K562 (cell line): Measurements from ENCODE around the gene MED15. TPM values are rescaled to one million over a fixed set of nuclear protein-coding genes. Genes with fewer than 3 reads are reported as not detected.

Experiments used
- ARNT ChIP-seq, 2 experiments: fragments of 450-650 bp; IDR thresholded peaks; 2 replicates each; pipeline ENCODE4 v1.6.1; 2016; ENCODE audit warnings: mild to moderate bottlenecking in 1 of 2
- CBFB ChIP-seq: sonication (generic); formaldehyde crosslinking; IDR thresholded peaks from 2 replicates; pipeline ENCODE4 v1.4.0; 2020; ENCODE audit warnings: mild to moderate bottlenecking, missing genetic modification reagents
- CTCFL ChIP-seq: IDR thresholded peaks from 2 replicates; pipeline ENCODE4 v1.6.1; 2011; ENCODE audit warnings: borderline replicate concordance, low read depth, mild to moderate bottlenecking, moderate library complexity, low read length; ENCODE audit not compliant: insufficient read depth, poor library complexity, severe bottlenecking
- FOSL1 ChIP-seq: fragments of 200-800 bp; sonication (Bioruptor generic); conservative IDR thresholded peaks from 2 replicates; pipeline ENCODE4 v1.6.1; 2016; ENCODE audit warnings: missing genetic modification characterization, missing compliant biosample characterization
- GMEB1 ChIP-seq: fragments of 250-450 bp; sonication (Bioruptor Pico); IDR thresholded peaks from 2 replicates; pipeline ENCODE4 v1.4.0; 2020; ENCODE audit warnings: mild to moderate bottlenecking
- HMG20A ChIP-seq: fragments of 450-650 bp; formaldehyde crosslinking; conservative IDR thresholded peaks from 2 replicates; pipeline ENCODE4 v1.4.0; 2020; ENCODE audit warnings: mild to moderate bottlenecking, mixed read lengths
- MEF2D ChIP-seq: conservative IDR thresholded peaks from 2 replicates; pipeline ENCODE4 v1.6.1; 2016; ENCODE audit warnings: low read depth, missing genetic modification characterization, missing compliant biosample characterization
- NFE2L1 ChIP-seq: fragments of 450-650 bp; IDR thresholded peaks from 2 replicates; pipeline ENCODE4 v1.6.1; 2016; ENCODE audit warnings: missing genetic modification characterization, low read depth, mild to moderate bottlenecking, missing compliant biosample characterization, moderate library complexity, borderline replicate concordance
- RAD21 ChIP-seq, 2 experiments: fragments of 250-450 bp in 1 of 2; fragments of 450-650 bp in 1 of 2; sonication (Bioruptor Pico) in 1 of 2; formaldehyde crosslinking in 1 of 2; IDR thresholded peaks in 1 of 2; conservative IDR thresholded peaks in 1 of 2; 2 replicates each; pipeline versions ENCODE4 v1.4.0 to v1.8.0; 2020 to 2022; ENCODE audit warnings: mild to moderate bottlenecking in 2 of 2, moderate library complexity in 1 of 2
- RBM22 ChIP-seq: fragments of 200-400 bp; formaldehyde crosslinking; IDR thresholded peaks from 2 replicates; pipeline ENCODE4 v1.6.1; 2018; ENCODE audit warnings: low read length, low read depth; ENCODE audit not compliant: poor library complexity, severe bottlenecking
- RBM25 ChIP-seq: fragments of 200-400 bp; formaldehyde crosslinking; IDR thresholded peaks from 2 replicates; pipeline ENCODE4 v1.6.1; 2018; ENCODE audit warnings: low read length, low read depth, moderate library complexity; ENCODE audit not compliant: severe bottlenecking
- RFX7 ChIP-seq: fragments of 250-450 bp; sonication (Bioruptor Pico); IDR thresholded peaks from 2 replicates; pipeline ENCODE4 v1.5.1; 2021; ENCODE audit warnings: mild to moderate bottlenecking
- SP1 ChIP-seq: sonication (generic); formaldehyde crosslinking; IDR thresholded peaks from 2 replicates; pipeline ENCODE4 v1.8.1; 2022; ENCODE audit warnings: mild to moderate bottlenecking, missing genetic modification reagents
- TAF1 ChIP-seq: IDR thresholded peaks from 2 replicates; pipeline ENCODE4 v1.6.1; 2011; ENCODE audit warnings: mild to moderate bottlenecking, low read length, moderate library complexity; ENCODE audit not compliant: insufficient read depth, control insufficient read depth, severe bottlenecking; ENCODE audit errors: extremely low read depth
- ZKSCAN3 ChIP-seq: fragments of 250-450 bp; sonication (Bioruptor Pico); IDR thresholded peaks from 2 replicates; pipeline ENCODE4 v1.4.0; 2020
- ZNF12 ChIP-seq: sonication (generic); formaldehyde crosslinking; IDR thresholded peaks from 2 replicates; pipeline ENCODE4 v1.4.0; 2020; ENCODE audit warnings: mild to moderate bottlenecking, missing genetic modification reagents
- ZNF184 ChIP-seq: sonication (generic); formaldehyde crosslinking; IDR thresholded peaks from 2 replicates; pipeline ENCODE4 v1.5.0; 2020; ENCODE audit warnings: missing genetic modification reagents
- ZNF239 ChIP-seq: fragments of 250-450 bp; sonication (Bioruptor Pico); IDR thresholded peaks from 2 replicates; pipeline ENCODE4 v1.4.0; 2020; ENCODE audit warnings: mild to moderate bottlenecking
- ZNF280B ChIP-seq: fragments of 250-450 bp; sonication (Bioruptor Pico); IDR thresholded peaks from 2 replicates; pipeline ENCODE4 v1.5.1; 2021; ENCODE audit warnings: mild to moderate bottlenecking
- ZNF354B ChIP-seq: fragments of 250-450 bp; sonication (Bioruptor Pico); IDR thresholded peaks from 2 replicates; pipeline ENCODE4 v1.4.0; 2020
- ZNF696 ChIP-seq: fragments of 250-450 bp; sonication (Bioruptor Pico); conservative IDR thresholded peaks from 2 replicates; pipeline ENCODE4 v1.4.0; 2020; ENCODE audit warnings: mild to moderate bottlenecking, moderate library complexity
- ZNF740 ChIP-seq, 3 experiments: fragments of 200-800 bp in 1 of 3; sonication (Bioruptor generic) in 1 of 3; sonication (generic) in 1 of 3; formaldehyde crosslinking in 1 of 3; IDR thresholded peaks; 2 replicates each; pipeline versions ENCODE4 v1.6.1 to v1.8.0; 2016 to 2022; ENCODE audit warnings: mild to moderate bottlenecking in 2 of 3, missing compliant biosample characterization in 2 of 3, missing genetic modification characterization in 2 of 3, missing genetic modification reagents in 1 of 3
- ZNF764 ChIP-seq: fragments of 250-450 bp; sonication (Bioruptor Pico); IDR thresholded peaks from 2 replicates; pipeline ENCODE4 v1.4.0; 2020; ENCODE audit warnings: low read depth, mild to moderate bottlenecking, moderate library complexity
- polyA plus RNA-seq, 8 experiments: library from polyadenylated mRNA; depleted of rRNA in 4 of 8; stranded (reverse) in 5 of 8; unstranded in 3 of 8; fragments of >200 nt; fragmentation: Nextera tagmentation in 2 of 8; fragmentation: Illumina TruSeq in 1 of 8; extraction: Ambion mirVana in 2 of 8; extraction: Trizol in 1 of 8; gene quantifications; 2 replicates each; pipeline versions ENCODE4 v1.2.1 to v1.2.3, GENCODE V29; 2011 to 2014; ENCODE audit warnings: inconsistent platforms in 1 of 8, missing spikeins in 1 of 8
- total RNA-seq, 7 experiments: library from RNA; depleted of rRNA in 6 of 7; stranded (reverse); fragments of >200 nt in 6 of 7; fragmentation: Illumina TruSeq in 2 of 7; extraction: Trizol in 2 of 7; gene quantifications; 2 replicates each; pipeline versions ENCODE4 v1.2.1 to v1.2.3, GENCODE V29; 2011 to 2021; ENCODE audit warnings: low replicate concordance in 1 of 7

The MED15 gene
- total and polyA plus RNA-seq, 9 of the 15 experiments (the other 6 are each of a cell fraction or from before 2014, with no cell fraction given) = 4.0 to 271 (median 60.1) TPM

- TF ChIP-seq CTCFL (no peak), RFX7 (no peak), ZNF354B (CRISPR knock-in tag) (no peak), ZNF740 (CRISPR knock-in tag; IDR thresholded peaks at IDR 0.05) (no peak), ZNF740 (tag; IDR thresholded peaks at IDR 0.05) (no peak), ZKSCAN3 (no peak), RAD21 (CRISPR knock-in tag; conservative IDR thresholded peaks at IDR 0.05 in 1 of 2, IDR thresholded peaks at IDR 0.05 in 1 of 2) (no peak), SP1 (CRISPR knock-in tag) (no peak), GMEB1 (CRISPR knock-in tag) (no peak), RBM22 (no peak), RBM25 (no peak), HMG20A (no peak), MEF2D (tag) (no peak), ZNF764 (CRISPR knock-in tag) (no peak), TAF1 (no peak), FOSL1 (tag) (no peak), ZNF239 (no peak), ZNF696 (CRISPR knock-in tag) (no peak), ZNF280B (CRISPR knock-in tag) (no peak), ZNF12 (CRISPR knock-in tag) (0 out of 2 replicates have a peak, but pooled peaks have one; percentile 82), CBFB (CRISPR knock-in tag) (peak; percentile 89; the same call in 1 of the 2 replicates), ARNT (IDR thresholded peaks at IDR 0.05) (no peak), NFE2L1 (no peak), ZNF184 (no peak)
Measured at GRCh38 chr22:20580179-20580578, 72.8 kb downstream of the MED15 start (continued).
